ENCODE data around the gene LRRC27.

The LRRC27 gene

GRCh38 chr10:132301371-132302330 is 30.3 kb upstream of the LRRC27 start:
- no peak overlapping the region for H3K4me3 ChIP-seq (ENCODE audit: low read depth, low read length)

- no peak overlapping the region for H3K4me3 ChIP-seq (ENCODE audit: low read depth, low read length)
Measured at GRCh38 chr10:132302421-132303310, 29.3 kb upstream of the LRRC27 start.

GRCh38 chr10:132303361-132304115 is 28.5 kb upstream of the LRRC27 start:
- no peak overlapping the region for H3K4me3 ChIP-seq (ENCODE audit: low read depth, low read length)

- no peak overlapping the region for H3K4me3 ChIP-seq (ENCODE audit: low read depth, low read length)
Measured at GRCh38 chr10:132304756-132305509, 27.1 kb upstream of the LRRC27 start.

- H3K4me3 ChIP-seq (ENCODE audit: low read depth, low read length), result no peak overlapping the region
Measured at GRCh38 chr10:132305654-132306342, 26.2 kb upstream of the LRRC27 start.

- H3K4me3 ChIP-seq (ENCODE audit: low read depth, low read length), result no peak overlapping the region
Measured at GRCh38 chr10:132306343-132306685, 25.7 kb upstream of the LRRC27 start.

- peak overlapping the region; percentile 39 for H3K4me3 ChIP-seq (ENCODE audit: low read depth, low read length)
Measured at GRCh38 chr10:132306864-132307751, 24.9 kb upstream of the LRRC27 start.

- H3K4me3 ChIP-seq (ENCODE audit: low read depth, low read length), result peak within 1 kb of the TSS; percentile 61
Measured at GRCh38 chr10:132307823-132308586, 24.0 kb upstream of the LRRC27 start, which contains the start of gene STK32C. Gene STK32C, minus strand, starts transcription at chr10:132307950. Its CDS starts 117 bp downstream, at chr10:132307833.

GRCh38 chr10:132308587-132309470 is 23.2 kb upstream of the LRRC27 start:
- H3K4me3 ChIP-seq (ENCODE audit: low read depth, low read length), result peak overlapping the region; percentile 61

- no peak overlapping the region for H3K4me3 ChIP-seq (ENCODE audit: low read depth, low read length)
Measured at GRCh38 chr10:132309471-132309865, 22.5 kb upstream of the LRRC27 start.

- no peak overlapping the region for H3K4me3 ChIP-seq (ENCODE audit: low read depth, low read length)
Measured at GRCh38 chr10:132309879-132310591, 22.0 kb upstream of the LRRC27 start.

GRCh38 chr10:132310701-132311337 is 21.2 kb upstream of the LRRC27 start:
- no peak overlapping the region for H3K4me3 ChIP-seq (ENCODE audit: low read depth, low read length)

GRCh38 chr10:132311338-132311939 is 20.6 kb upstream of the LRRC27 start:
- H3K4me3 ChIP-seq (ENCODE audit: low read depth, low read length), result no peak overlapping the region

- no peak overlapping the region for H3K4me3 ChIP-seq (ENCODE audit: low read depth, low read length)
Measured at GRCh38 chr10:132313305-132313704, 18.7 kb upstream of the LRRC27 start.

GRCh38 chr10:132313865-132314264 is 18.1 kb upstream of the LRRC27 start:
- H3K4me3 ChIP-seq (ENCODE audit: low read depth, low read length), result no peak overlapping the region

Data from iPS-11a (cell line).